HCT116 (cell line): ENCODE data around the gene ADARB2. TPM values are rescaled to one million over a fixed set of nuclear protein-coding genes. Genes with fewer than 3 reads are reported as not detected.

Source experiments
- ATAC-seq: fragments of 200-7000 bp; cut with Tn5 transposase; 2 replicates; pipeline ENCODE4 v1.9.1; 2020; ENCODE audit warnings: mild to moderate bottlenecking, moderate library complexity
- BruUV-seq: library from RNA; stranded (reverse); fragments of 400-500 nt; replicated peaks from 2 replicates; lab custom pipeline; 2021; lab: Mats Ljungman, UMichigan
- CTCF ChIA-PET: fragments of 300-600 bp; sonication (Branson Sonifier 250); formaldehyde crosslinking; loops from one replicate; lab custom pipeline; 2021; ENCODE audit warnings: antibody characterized with exemption; lab: Charles Lee
- POLR2A ChIA-PET: fragments of 300-600, 350-600 bp; sonication (Branson Sonifier 250); formaldehyde crosslinking; loops from one replicate; lab custom pipeline; 2021; ENCODE audit warnings: antibody characterized with exemption; lab: Charles Lee
- RAD21 ChIA-PET, 2 experiments: fragments of 300-600 bp; sonication (Branson Sonifier 250); formaldehyde crosslinking; loops; one replicate each; lab custom pipeline; 2023; ENCODE audit warnings: low total read pairs in 2 of 2; ENCODE audit not compliant: uncharacterized antibody in 2 of 2, unreplicated experiment in 2 of 2, low non-redundant PET in 1 of 2; lab: Charles Lee
- DNase-seq: peaks from one replicate; pipeline ENCODE4 v3.0.0-alpha.2; 2010; ENCODE audit warnings: low read depth, low spot score
- H2AFZ ChIP-seq: fragments of 200-600 bp; shearing (Covaris generic), sonication (generic); 2 replicates; pipeline ENCODE4 v1.6.1; 2017; ENCODE audit warnings: low read depth, mixed run types, mixed read lengths, antibody characterized with exemption, low read length; ENCODE audit not compliant: poor library complexity, severe bottlenecking
- H3K27ac ChIP-seq: 2 replicates; pipeline ENCODE4 v1.5.1; 2012; ENCODE audit warnings: low read depth, low read length
- H3K27me3 ChIP-seq: fragments of 200-600 bp; sonication (generic); 2 replicates; pipeline ENCODE4 v1.6.1; 2016; ENCODE audit warnings: mixed run types, low read length, mixed read lengths; ENCODE audit not compliant: insufficient read depth
- H3K36me3 ChIP-seq, 2 experiments: fragments of 200-500 bp in 1 of 2; fragments of 200-600 bp in 1 of 2; sonication (Bioruptor generic) in 1 of 2; sonication (generic) in 1 of 2; 2 replicates each; pipeline versions ENCODE4 v1.5.1 to v1.6.1; 2014 to 2016; ENCODE audit warnings: low read length in 2 of 2, inconsistent platforms in 1 of 2, mixed read lengths in 1 of 2, mixed run types in 1 of 2; ENCODE audit not compliant: insufficient read depth in 2 of 2, control insufficient read depth in 1 of 2
- H3K4me1 ChIP-seq, 2 experiments: fragments of 200-600 bp in 1 of 2; sonication (generic) in 1 of 2; 2 replicates each; pipeline versions ENCODE4 v1.5.1 to v1.6.1; 2012 to 2017; ENCODE audit warnings: low read length in 2 of 2, inconsistent platforms in 1 of 2, mild to moderate bottlenecking in 1 of 2, mixed read lengths in 1 of 2, mixed run types in 1 of 2, moderate library complexity in 1 of 2; ENCODE audit not compliant: insufficient read depth in 2 of 2, control insufficient read depth in 1 of 2
- H3K4me2 ChIP-seq: fragments of 200-600 bp; sonication (generic); 2 replicates; pipeline ENCODE4 v1.6.1; 2017; ENCODE audit warnings: mixed run types, low read length, mixed read lengths
- H3K4me3 ChIP-seq, 2 experiments: fragments of 200-600 bp in 1 of 2; sonication (generic) in 1 of 2; replicated peaks in 1 of 2; 2 replicates each; pipeline ENCODE4 v1.5.1; 2011 to 2016; ENCODE audit warnings: low read length in 2 of 2, control low read depth in 1 of 2, low read depth in 1 of 2, mild to moderate bottlenecking in 1 of 2, mixed read lengths in 1 of 2, mixed run types in 1 of 2
- H3K79me2 ChIP-seq: fragments of 200-600 bp; sonication (generic); 2 replicates; pipeline ENCODE4 v1.6.1; 2017; ENCODE audit warnings: mild to moderate bottlenecking, mixed run types, low read length, moderate library complexity, mixed read lengths; ENCODE audit not compliant: insufficient read depth
- H3K9ac ChIP-seq: fragments of 200-600 bp; sonication (generic); 2 replicates; pipeline ENCODE4 v1.6.1; 2016; ENCODE audit warnings: low read length, mixed read lengths
- H3K9me2 ChIP-seq: fragments of 200-600 bp; sonication (generic), shearing (Covaris generic); 2 replicates; pipeline ENCODE4 v1.6.1; 2017; ENCODE audit warnings: mixed run types, mild to moderate bottlenecking, moderate library complexity; ENCODE audit not compliant: insufficient read depth
- H3K9me3 ChIP-seq, 2 experiments: fragments of 200-500 bp in 1 of 2; fragments of 200-600 bp in 1 of 2; sonication (Bioruptor generic) in 1 of 2; sonication (generic) in 1 of 2; 2 replicates each; pipeline ENCODE4 v1.6.1; 2014 to 2017; ENCODE audit warnings: low read length in 2 of 2, mixed read lengths in 2 of 2, inconsistent platforms in 1 of 2, low read depth in 1 of 2, mild to moderate bottlenecking in 1 of 2, mixed run types in 1 of 2, moderate library complexity in 1 of 2; ENCODE audit not compliant: control insufficient read depth in 1 of 2, insufficient read depth in 1 of 2
- H4K20me1 ChIP-seq: fragments of 200-600 bp; sonication (generic), shearing (Covaris generic); 2 replicates; pipeline ENCODE4 v1.6.1; 2017; ENCODE audit warnings: mixed run types, mild to moderate bottlenecking, moderate library complexity; ENCODE audit not compliant: insufficient read depth
- ATF3 ChIP-seq: IDR thresholded peaks from 2 replicates; pipeline ENCODE4 v1.6.1; 2012
- CBX3 ChIP-seq: IDR thresholded peaks from 2 replicates; pipeline ENCODE4 v1.6.1; 2012; ENCODE audit warnings: low read depth
- CEBPB ChIP-seq: IDR thresholded peaks from 2 replicates; pipeline ENCODE4 v1.6.1; 2012; ENCODE audit warnings: low read depth
- CTCF ChIP-seq, 3 experiments: fragments of 200-600 bp in 1 of 3; sonication (generic) in 1 of 3; IDR thresholded peaks in 2 of 3; conservative IDR thresholded peaks in 1 of 3; 2 replicates each; pipeline ENCODE4 v1.5.1; 2012 to 2017; ENCODE audit warnings: low read depth in 2 of 3, low read length in 2 of 3, antibody characterized with exemption in 1 of 3, borderline replicate concordance in 1 of 3, control low read depth in 1 of 3, mild to moderate bottlenecking in 1 of 3, mixed read lengths in 1 of 3, mixed run types in 1 of 3, moderate library complexity in 1 of 3; ENCODE audit not compliant: insufficient read depth in 1 of 3
- ELF1 ChIP-seq: IDR thresholded peaks from 2 replicates; pipeline ENCODE4 v1.6.1; 2012; ENCODE audit warnings: low read depth, borderline replicate concordance
- EZH2 ChIP-seq: fragments of 200-600 bp; sonication (generic); IDR thresholded peaks from 2 replicates; pipeline ENCODE4 v1.6.1; 2017; ENCODE audit warnings: antibody characterized with exemption, mixed run types
- EZH2phosphoT487 ChIP-seq: fragments of 200-600 bp; IDR thresholded peaks from 2 replicates; pipeline ENCODE4 v1.6.1; 2018; ENCODE audit warnings: antibody characterized with exemption, borderline replicate concordance
- JUND ChIP-seq: IDR thresholded peaks from 2 replicates; pipeline ENCODE4 v1.6.1; 2012
- POLR2A ChIP-seq: IDR thresholded peaks from 2 replicates; pipeline ENCODE4 v1.7.0; 2011; ENCODE audit warnings: borderline replicate concordance; ENCODE audit not compliant: insufficient read depth, insufficient read length; ENCODE audit errors: extremely low read depth
- RAD21 ChIP-seq: IDR thresholded peaks from 2 replicates; pipeline ENCODE4 v1.6.1; 2012; ENCODE audit warnings: low read depth, mild to moderate bottlenecking
- YY1 ChIP-seq: IDR thresholded peaks from 2 replicates; pipeline ENCODE4 v1.6.1; 2011; ENCODE audit warnings: low read length, low read depth, moderate library complexity, mild to moderate bottlenecking; ENCODE audit not compliant: insufficient replicate concordance; ENCODE audit errors: extremely low read depth
- intact Hi-C: fragments of 100-400 bp; cut with micrococcal nuclease; formaldehyde crosslinking; loops from 2 replicates; pipeline ENCODE4 v1.10.0; 2022
- total RNA-seq: library from RNA; stranded (reverse); gene quantifications from one replicate; pipeline ENCODE4 v1.2.1, GENCODE V29; 2021; ENCODE audit not compliant: unreplicated experiment
- TF ChIP-seq, protein P1 (sequence below): IDR thresholded peaks from 2 replicates; pipeline ENCODE4 v1.6.1; 2012; ENCODE audit warnings: low read depth
- TF ChIP-seq, protein P2 (sequence below): IDR thresholded peaks from 2 replicates; pipeline ENCODE4 v1.6.1; 2012
- TF ChIP-seq, protein P3 (sequence below): IDR thresholded peaks from 2 replicates; pipeline ENCODE4 v1.6.1; 2011; ENCODE audit warnings: mild to moderate bottlenecking, low read length, moderate library complexity; ENCODE audit not compliant: insufficient replicate concordance; ENCODE audit errors: extremely low read depth

ADARB2 gene
- total RNA-seq, 1 experiment from 2014 or later: not detected

GRCh38 chr10:1559761-1560160 lies 177.6 kb downstream of the ADARB2 start (continued):
- TF ChIP-seq ATF3 (no peak), YY1 (no peak), CTCF (IDR thresholded peaks at IDR 0.05 in 2 of 3, conservative IDR thresholded peaks at IDR 0.05 in 1 of 3; ENCODE audit: borderline replicate concordance in 1 of 3, insufficient read depth in 1 of 3, low read depth in 2 of 3, low read length in 2 of 3) (no peak)
- TF ChIP-seq, all 23 proteins: peak for 0

GRCh38 chr10:1559311-1559710 lies 178.0 kb downstream of the ADARB2 start:
- Histone ChIP-seq H3K36me3 (no peaks in the 10 kb centered on the region), H3K9me3 (no peaks in the 10 kb centered on the region), H2AFZ (no peak overlapping the region), H3K27me3 (peaks cover 22% of the 10 kb centered on the region; the same call in 1 of the 2 replicates), H3K4me1 (no peaks in the 10 kb centered on the region), H3K79me2 (no peaks in the 10 kb centered on the region), H3K27ac (no peak overlapping the region), H3K4me2 (no peak overlapping the region), H4K20me1 (no peaks in the 10 kb centered on the region), H3K4me3 (no peak overlapping the region), H3K9me2 (no peaks in the 10 kb centered on the region), H3K9ac (no peak overlapping the region)
- CTCF ChIA-PET: no interaction called here
- no peak for DNase-seq
- intact Hi-C loops: no loop called here
- ATAC-seq: no peak
- no TSS peak for BruUV-seq
- RAD21 ChIA-PET: no interaction called here
- POLR2A ChIA-PET: no interaction called here
- TF ChIP-seq POLR2A (no peak), EZH2phosphoT487 (no peak), ELF1 (no peak), EZH2 (no peak), CTCF (IDR thresholded peaks at IDR 0.05 in 2 of 3, conservative IDR thresholded peaks at IDR 0.05 in 1 of 3; ENCODE audit: borderline replicate concordance in 1 of 3, insufficient read depth in 1 of 3, low read depth in 2 of 3, low read length in 2 of 3) (no peak), RAD21 (no peak), CEBPB (no peak), JUND (no peak), CBX3 (no peak)
- TF ChIP-seq, protein P1, sequence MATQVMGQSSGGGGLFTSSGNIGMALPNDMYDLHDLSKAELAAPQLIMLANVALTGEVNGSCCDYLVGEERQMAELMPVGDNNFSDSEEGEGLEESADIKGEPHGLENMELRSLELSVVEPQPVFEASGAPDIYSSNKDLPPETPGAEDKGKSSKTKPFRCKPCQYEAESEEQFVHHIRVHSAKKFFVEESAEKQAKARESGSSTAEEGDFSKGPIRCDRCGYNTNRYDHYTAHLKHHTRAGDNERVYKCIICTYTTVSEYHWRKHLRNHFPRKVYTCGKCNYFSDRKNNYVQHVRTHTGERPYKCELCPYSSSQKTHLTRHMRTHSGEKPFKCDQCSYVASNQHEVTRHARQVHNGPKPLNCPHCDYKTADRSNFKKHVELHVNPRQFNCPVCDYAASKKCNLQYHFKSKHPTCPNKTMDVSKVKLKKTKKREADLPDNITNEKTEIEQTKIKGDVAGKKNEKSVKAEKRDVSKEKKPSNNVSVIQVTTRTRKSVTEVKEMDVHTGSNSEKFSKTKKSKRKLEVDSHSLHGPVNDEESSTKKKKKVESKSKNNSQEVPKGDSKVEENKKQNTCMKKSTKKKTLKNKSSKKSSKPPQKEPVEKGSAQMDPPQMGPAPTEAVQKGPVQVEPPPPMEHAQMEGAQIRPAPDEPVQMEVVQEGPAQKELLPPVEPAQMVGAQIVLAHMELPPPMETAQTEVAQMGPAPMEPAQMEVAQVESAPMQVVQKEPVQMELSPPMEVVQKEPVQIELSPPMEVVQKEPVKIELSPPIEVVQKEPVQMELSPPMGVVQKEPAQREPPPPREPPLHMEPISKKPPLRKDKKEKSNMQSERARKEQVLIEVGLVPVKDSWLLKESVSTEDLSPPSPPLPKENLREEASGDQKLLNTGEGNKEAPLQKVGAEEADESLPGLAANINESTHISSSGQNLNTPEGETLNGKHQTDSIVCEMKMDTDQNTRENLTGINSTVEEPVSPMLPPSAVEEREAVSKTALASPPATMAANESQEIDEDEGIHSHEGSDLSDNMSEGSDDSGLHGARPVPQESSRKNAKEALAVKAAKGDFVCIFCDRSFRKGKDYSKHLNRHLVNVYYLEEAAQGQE: no peak
- TF ChIP-seq, protein P2, sequence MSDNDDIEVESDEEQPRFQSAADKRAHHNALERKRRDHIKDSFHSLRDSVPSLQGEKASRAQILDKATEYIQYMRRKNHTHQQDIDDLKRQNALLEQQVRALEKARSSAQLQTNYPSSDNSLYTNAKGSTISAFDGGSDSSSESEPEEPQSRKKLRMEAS: no peak
- TF ChIP-seq, protein P3, sequence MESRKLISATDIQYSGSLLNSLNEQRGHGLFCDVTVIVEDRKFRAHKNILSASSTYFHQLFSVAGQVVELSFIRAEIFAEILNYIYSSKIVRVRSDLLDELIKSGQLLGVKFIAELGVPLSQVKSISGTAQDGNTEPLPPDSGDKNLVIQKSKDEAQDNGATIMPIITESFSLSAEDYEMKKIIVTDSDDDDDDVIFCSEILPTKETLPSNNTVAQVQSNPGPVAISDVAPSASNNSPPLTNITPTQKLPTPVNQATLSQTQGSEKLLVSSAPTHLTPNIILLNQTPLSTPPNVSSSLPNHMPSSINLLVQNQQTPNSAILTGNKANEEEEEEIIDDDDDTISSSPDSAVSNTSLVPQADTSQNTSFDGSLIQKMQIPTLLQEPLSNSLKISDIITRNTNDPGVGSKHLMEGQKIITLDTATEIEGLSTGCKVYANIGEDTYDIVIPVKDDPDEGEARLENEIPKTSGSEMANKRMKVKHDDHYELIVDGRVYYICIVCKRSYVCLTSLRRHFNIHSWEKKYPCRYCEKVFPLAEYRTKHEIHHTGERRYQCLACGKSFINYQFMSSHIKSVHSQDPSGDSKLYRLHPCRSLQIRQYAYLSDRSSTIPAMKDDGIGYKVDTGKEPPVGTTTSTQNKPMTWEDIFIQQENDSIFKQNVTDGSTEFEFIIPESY: no peak
